K562 (cell line): Measurements from ENCODE around the gene CACTIN. TPM values are rescaled to one million over a fixed set of nuclear protein-coding genes. Genes with fewer than 3 reads are reported as not detected.

Experiments
- COPS2 ChIP-seq: fragments of 450-650 bp; conservative IDR thresholded peaks from 2 replicates; pipeline ENCODE4 v1.6.1; 2016; ENCODE audit warnings: mild to moderate bottlenecking, moderate library complexity
- E2F6 ChIP-seq, 2 experiments: IDR thresholded peaks; 2 replicates each; pipeline ENCODE4 v1.6.1; 2011; ENCODE audit warnings: borderline replicate concordance in 1 of 2, control low read depth in 1 of 2, low read depth in 1 of 2, low read length in 1 of 2, mild to moderate bottlenecking in 1 of 2, mixed read lengths in 1 of 2, moderate library complexity in 1 of 2; ENCODE audit not compliant: insufficient read depth in 1 of 2, insufficient read length in 1 of 2, poor library complexity in 1 of 2, severe bottlenecking in 1 of 2; ENCODE audit errors: extremely low read depth in 1 of 2
- EHMT2 ChIP-seq: fragments of 450-650 bp; IDR thresholded peaks from 2 replicates; pipeline ENCODE4 v1.6.1; 2018; ENCODE audit warnings: antibody characterized with exemption
- MAFG ChIP-seq: fragments of 450-650 bp; conservative IDR thresholded peaks from 2 replicates; pipeline ENCODE4 v1.6.1; 2016; ENCODE audit warnings: missing genetic modification characterization, missing compliant biosample characterization
- MBD2 ChIP-seq: sonication (generic); IDR thresholded peaks from 2 replicates; pipeline ENCODE4 v1.6.1; 2016; ENCODE audit warnings: low read depth, borderline replicate concordance
- NFATC3 ChIP-seq: fragments of 450-650 bp; IDR thresholded peaks from 2 replicates; pipeline ENCODE4 v1.6.1; 2017; ENCODE audit warnings: mild to moderate bottlenecking
- PRPF4 ChIP-seq: fragments of 200-400 bp; formaldehyde crosslinking; IDR thresholded peaks from one replicate; pipeline ENCODE4 v1.6.1; 2017; ENCODE audit warnings: low read length, low read depth, mild to moderate bottlenecking; ENCODE audit not compliant: insufficient read depth, poor library complexity, severe bottlenecking
- PTBP1 ChIP-seq: fragments of 200-400 bp; formaldehyde crosslinking; IDR thresholded peaks from 2 replicates; pipeline ENCODE4 v1.6.1; 2017; ENCODE audit warnings: low read depth, low read length
- SIN3B ChIP-seq: fragments of 450-650 bp; IDR thresholded peaks from 2 replicates; pipeline ENCODE4 v1.6.1; 2017; ENCODE audit warnings: low read depth, mild to moderate bottlenecking, moderate library complexity
- SMAD3 ChIP-seq: fragments of 450-650 bp; formaldehyde crosslinking; conservative IDR thresholded peaks from 2 replicates; pipeline ENCODE4 v1.4.0; 2020; ENCODE audit warnings: mild to moderate bottlenecking
- SMARCC2 ChIP-seq: fragments of 450-650 bp; IDR thresholded peaks from 2 replicates; pipeline ENCODE4 v1.6.1; 2017; ENCODE audit warnings: antibody characterized with exemption, moderate library complexity, mild to moderate bottlenecking, low read depth
- ZBTB26 ChIP-seq: fragments of 450-650 bp; formaldehyde crosslinking; IDR thresholded peaks from 2 replicates; pipeline ENCODE4 v1.4.0; 2022; ENCODE audit warnings: missing genetic modification characterization
- ZKSCAN1 ChIP-seq: fragments of 150-350 bp; IDR thresholded peaks from 2 replicates; pipeline ENCODE4 v1.6.1; 2016; ENCODE audit warnings: low read depth, low read length
- ZNF589 ChIP-seq: fragments of 200-800 bp; sonication (Bioruptor generic); IDR thresholded peaks from 2 replicates; pipeline ENCODE4 v1.6.1; 2016; ENCODE audit warnings: low read depth, missing genetic modification characterization, missing compliant biosample characterization
- polyA plus RNA-seq, 8 experiments: library from polyadenylated mRNA; depleted of rRNA in 4 of 8; stranded (reverse) in 5 of 8; unstranded in 3 of 8; fragments of >200 nt; fragmentation: Nextera tagmentation in 2 of 8; fragmentation: Illumina TruSeq in 1 of 8; extraction: Ambion mirVana in 2 of 8; extraction: Trizol in 1 of 8; gene quantifications; 2 replicates each; pipeline versions ENCODE4 v1.2.1 to v1.2.3, GENCODE V29; 2011 to 2014; ENCODE audit warnings: inconsistent platforms in 1 of 8, missing spikeins in 1 of 8
- total RNA-seq, 7 experiments: library from RNA; depleted of rRNA in 6 of 7; stranded (reverse); fragments of >200 nt in 6 of 7; fragmentation: Illumina TruSeq in 2 of 7; extraction: Trizol in 2 of 7; gene quantifications; 2 replicates each; pipeline versions ENCODE4 v1.2.1 to v1.2.3, GENCODE V29; 2011 to 2021; ENCODE audit warnings: low replicate concordance in 1 of 7
- TF ChIP-seq, protein P1 (sequence below), 2 experiments: fragments of 450-650 bp in 1 of 2; sonication (generic) in 1 of 2; formaldehyde crosslinking in 1 of 2; IDR thresholded peaks; 2 replicates each; pipeline versions ENCODE4 v1.7.1 to v1.9.0; 2016 to 2022; ENCODE audit warnings: inconsistent platforms in 1 of 2, mild to moderate bottlenecking in 1 of 2, missing genetic modification reagents in 1 of 2

The CACTIN gene
- total and polyA plus RNA-seq, 9 of the 15 experiments (the other 6 are each of a cell fraction or from before 2014, with no cell fraction given): 0.15 to 49.2 (median 15.0) TPM

DNA sequence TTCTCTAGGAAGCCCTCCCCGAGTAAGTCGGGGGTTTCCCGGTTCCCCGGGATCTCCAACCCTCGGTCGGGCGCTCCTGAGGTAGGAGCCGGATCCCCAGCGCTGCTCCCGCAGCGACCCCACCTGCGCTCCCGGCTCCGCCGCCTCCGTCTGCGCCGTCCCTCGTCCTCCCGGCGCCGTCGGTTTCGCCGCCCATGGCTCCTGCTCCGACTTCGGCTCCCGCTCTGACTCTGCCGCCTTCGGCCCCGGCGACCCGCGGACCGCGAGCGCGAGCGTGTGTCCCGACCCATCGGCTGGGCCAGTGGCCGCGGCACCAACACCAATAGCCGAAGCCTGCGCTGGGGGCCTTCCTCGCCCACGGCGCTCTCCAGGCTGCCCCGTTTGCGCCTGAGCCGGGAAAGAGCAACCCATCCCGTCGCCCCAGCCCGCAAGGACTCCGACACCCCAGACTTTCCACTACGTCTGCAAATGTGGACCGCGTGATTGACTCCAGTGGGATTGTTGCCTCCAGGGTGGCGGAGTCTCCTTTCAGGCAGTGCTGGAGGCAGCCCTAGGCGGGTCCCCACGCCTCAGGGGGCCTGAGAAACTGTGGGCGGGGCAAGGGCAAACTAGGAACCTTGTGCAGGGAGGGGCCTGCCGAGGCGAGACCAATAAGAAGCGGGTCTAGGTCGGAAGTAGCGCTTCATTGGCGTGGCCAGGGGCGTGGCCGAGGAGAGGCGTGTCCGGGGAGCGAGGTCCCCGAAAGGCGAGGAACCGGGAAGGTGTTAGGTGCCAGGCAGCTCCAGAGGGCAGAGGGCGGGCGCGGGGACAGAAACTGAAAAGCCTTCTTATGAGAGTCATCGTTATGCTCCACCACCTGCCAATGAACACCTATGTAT lies at the start of gene CACTIN (continued):
- TF ChIP-seq, protein P1, sequence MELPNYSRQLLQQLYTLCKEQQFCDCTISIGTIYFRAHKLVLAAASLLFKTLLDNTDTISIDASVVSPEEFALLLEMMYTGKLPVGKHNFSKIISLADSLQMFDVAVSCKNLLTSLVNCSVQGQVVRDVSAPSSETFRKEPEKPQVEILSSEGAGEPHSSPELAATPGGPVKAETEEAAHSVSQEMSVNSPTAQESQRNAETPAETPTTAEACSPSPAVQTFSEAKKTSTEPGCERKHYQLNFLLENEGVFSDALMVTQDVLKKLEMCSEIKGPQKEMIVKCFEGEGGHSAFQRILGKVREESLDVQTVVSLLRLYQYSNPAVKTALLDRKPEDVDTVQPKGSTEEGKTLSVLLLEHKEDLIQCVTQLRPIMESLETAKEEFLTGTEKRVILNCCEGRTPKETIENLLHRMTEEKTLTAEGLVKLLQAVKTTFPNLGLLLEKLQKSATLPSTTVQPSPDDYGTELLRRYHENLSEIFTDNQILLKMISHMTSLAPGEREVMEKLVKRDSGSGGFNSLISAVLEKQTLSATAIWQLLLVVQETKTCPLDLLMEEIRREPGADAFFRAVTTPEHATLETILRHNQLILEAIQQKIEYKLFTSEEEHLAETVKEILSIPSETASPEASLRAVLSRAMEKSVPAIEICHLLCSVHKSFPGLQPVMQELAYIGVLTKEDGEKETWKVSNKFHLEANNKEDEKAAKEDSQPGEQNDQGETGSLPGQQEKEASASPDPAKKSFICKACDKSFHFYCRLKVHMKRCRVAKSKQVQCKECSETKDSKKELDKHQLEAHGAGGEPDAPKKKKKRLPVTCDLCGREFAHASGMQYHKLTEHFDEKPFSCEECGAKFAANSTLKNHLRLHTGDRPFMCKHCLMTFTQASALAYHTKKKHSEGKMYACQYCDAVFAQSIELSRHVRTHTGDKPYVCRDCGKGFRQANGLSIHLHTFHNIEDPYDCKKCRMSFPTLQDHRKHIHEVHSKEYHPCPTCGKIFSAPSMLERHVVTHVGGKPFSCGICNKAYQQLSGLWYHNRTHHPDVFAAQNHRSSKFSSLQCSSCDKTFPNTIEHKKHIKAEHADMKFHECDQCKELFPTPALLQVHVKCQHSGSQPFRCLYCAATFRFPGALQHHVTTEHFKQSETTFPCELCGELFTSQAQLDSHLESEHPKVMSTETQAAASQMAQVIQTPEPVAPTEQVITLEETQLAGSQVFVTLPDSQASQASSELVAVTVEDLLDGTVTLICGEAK (IDR thresholded peaks at IDR 0.05): peak; percentile 54; the same call in 1 of the 2 replicates
- TF ChIP-seq, protein P1 (CRISPR knock-in tag; IDR thresholded peaks at IDR 0.05): no peak
- peak; percentile 81; the same call in 1 of the 2 replicates for TF ChIP-seq SMAD3
- TF ChIP-seq SIN3B: peak; percentile 99
- TF ChIP-seq ZBTB26 (CRISPR knock-in tag): 0 out of 2 replicates have a peak, but pooled peaks have one; percentile 6
- no peak for TF ChIP-seq ZKSCAN1
- TF ChIP-seq MAFG (tag): no peak
- TF ChIP-seq PTBP1: no peak
- TF ChIP-seq ZNF589 (CRISPR knock-in tag): no peak
- TF ChIP-seq EHMT2: no peak
- TF ChIP-seq NFATC3: no peak
- TF ChIP-seq MBD2: 0 out of 2 replicates have a peak, but pooled peaks have one; percentile 23
- TF ChIP-seq E2F6 (IDR thresholded peaks at IDR 0.05; ENCODE audit: borderline replicate concordance in 1 of 2, extremely low read depth in 1 of 2, insufficient read depth in 1 of 2, insufficient read length in 1 of 2, low read depth in 1 of 2, low read length in 1 of 2, poor library complexity in 1 of 2, severe bottlenecking in 1 of 2): peak in 1 of 2 experiments; percentile 64
- no peak for TF ChIP-seq PRPF4
- TF ChIP-seq COPS2: no peak
- no peak for TF ChIP-seq SMARCC2
